ENCODE results near the gene FAM168A. TPM values are rescaled to one million over a fixed set of nuclear protein-coding genes. Genes with fewer than 3 reads are reported as not detected.
A peak's percentile ranks its signal among the peaks of the same experiment; 100 is the strongest.

The FAM168A gene
- total and polyA plus RNA-seq, 9 of the 15 experiments (the other 6 are each of a cell fraction or from before 2014, with no cell fraction given) = 0.44 to 7.2 (median 2.9) TPM

GRCh38 chr11:73528013-73528412 lies 69.9 kb downstream of the FAM168A start (continued):
- TF ChIP-seq CUX1 (CRISPR knock-in tag; IDR thresholded peaks at IDR 0.05) (peak; percentile 94), ILK (tag; IDR thresholded peaks at IDR 0.05; ENCODE audit: borderline replicate concordance, low read depth) (peak; percentile 48; the same call in 1 of the 2 replicates), MAZ (CRISPR knock-in tag; conservative IDR thresholded peaks at IDR 0.05 in 1 of 2, IDR thresholded peaks at IDR 0.05 in 1 of 2) (0 out of 4 replicates have a peak, but pooled peaks of 1 of the 2 experiments have one; percentile 23), ZNF184 (CRISPR knock-in tag; IDR thresholded peaks at IDR 0.05) (no peak), ZKSCAN8 (CRISPR knock-in tag; IDR thresholded peaks at IDR 0.05) (peak; percentile 81; the same call in 1 of the 2 replicates), GTF2B (IDR thresholded peaks at IDR 0.05; ENCODE audit: extremely low read depth, insufficient read length) (no peak), CBFB (CRISPR knock-in tag; IDR thresholded peaks at IDR 0.05) (no peak), ZNF668 (CRISPR knock-in tag; IDR thresholded peaks at IDR 0.05) (peak; percentile 55; the same call in 1 of the 2 replicates), NEUROD1 (IDR thresholded peaks at IDR 0.05; ENCODE audit: borderline replicate concordance, low read depth, low read length, partially characterized antibody) (no peak), SRF (CRISPR knock-in tag; IDR thresholded peaks at IDR 0.05) (no peak), CBX8 (IDR thresholded peaks at IDR 0.05; ENCODE audit: borderline replicate concordance, extremely low read depth, low read depth, low read length, poor library complexity, severe bottlenecking) (no peak), ZNF197 (CRISPR knock-in tag; IDR thresholded peaks at IDR 0.05; ENCODE audit: low read depth) (0 out of 2 replicates have a peak, but pooled peaks have one; percentile 68), ZBTB8A (IDR thresholded peaks at IDR 0.05; ENCODE audit: partially characterized antibody) (no peak), ASH1L (IDR thresholded peaks at IDR 0.05; ENCODE audit: borderline replicate concordance, low read depth, partially characterized antibody) (no peak), NR4A1 (CRISPR knock-in tag; IDR thresholded peaks at IDR 0.05) (no peak), NR4A1 (tag; IDR thresholded peaks at IDR 0.05) (peak; percentile 91), ZNF589 (CRISPR knock-in tag; IDR thresholded peaks at IDR 0.05; ENCODE audit: low read depth) (peak; percentile 79), FOXK2 (conservative IDR thresholded peaks at IDR 0.05 in 1 of 2, IDR thresholded peaks at IDR 0.05 in 1 of 2; ENCODE audit: low read depth in 2 of 2) (no peak), MECOM (CRISPR knock-in tag; IDR thresholded peaks at IDR 0.05) (peak; percentile 80), ZNF79 (CRISPR knock-in tag; IDR thresholded peaks at IDR 0.05; ENCODE audit: low read depth) (peak; percentile 56; the same call in 1 of the 2 replicates), BACH1 (tag; IDR thresholded peaks at IDR 0.05) (peak; percentile 74; the same call in 1 of the 2 replicates), ZKSCAN3 (CRISPR knock-in tag; IDR thresholded peaks at IDR 0.05) (no peak), ZNF584 (CRISPR knock-in tag; IDR thresholded peaks at IDR 0.05; ENCODE audit: low read depth) (peak; percentile 66; the same call in 1 of the 2 replicates)
